Heart left ventricle (tissue), 16 donors: Measurements from ENCODE around the gene EPB41L2. TPM values are rescaled to one million over a fixed set of nuclear protein-coding genes. Genes with fewer than 3 reads are reported as not detected.

Source experiments
- ATAC-seq, 4 donors: fragments of 200-7000 bp; cut with Tn5 transposase; one replicate each; pipeline ENCODE4 v1.9.1; 2020 to 2022; ENCODE audit warnings: moderate library complexity in 4 of 4, mild to moderate bottlenecking in 3 of 4, moderate number of reproducible peaks in 1 of 4
- DNase-seq, 5 donors: peaks; one replicate each; pipeline ENCODE4 v3.0.0-alpha.2; 2020
- H3K27ac ChIP-seq, 12 donors: fragments of 200-600 bp; sonication (generic) in 4 of 12; one replicate each; pipeline versions ENCODE4 v1.5.0 to v1.8.0; 2016 to 2022; ENCODE audit warnings: mild to moderate bottlenecking in 2 of 12
- H3K27me3 ChIP-seq, 9 donors: fragments of 200-600 bp; sonication (generic) in 2 of 9; one replicate each; pipeline versions ENCODE4 v1.5.1 to v1.8.0; 2016 to 2022; ENCODE audit warnings: mild to moderate bottlenecking in 3 of 9
- H3K36me3 ChIP-seq, 9 donors: fragments of 200-600 bp; sonication (generic) in 2 of 9; one replicate each; pipeline versions ENCODE4 v1.5.0 to v1.8.0; 2018 to 2022; ENCODE audit warnings: mild to moderate bottlenecking in 2 of 9
- H3K4me1 ChIP-seq, 12 donors: fragments of 200-600 bp; sonication (generic) in 4 of 12; one replicate each; pipeline versions ENCODE4 v1.5.0 to v1.8.0; 2016 to 2022; ENCODE audit warnings: mild to moderate bottlenecking in 3 of 12
- H3K4me3 ChIP-seq, 12 donors: fragments of 200-600 bp; sonication (generic) in 4 of 12; one replicate each; pipeline versions ENCODE4 v1.5.0 to v1.8.0; 2017 to 2022; ENCODE audit warnings: mild to moderate bottlenecking in 9 of 12, moderate library complexity in 4 of 12
- H3K9me3 ChIP-seq, 12 donors: fragments of 200-600 bp; sonication (generic) in 4 of 12; one replicate each; pipeline versions ENCODE4 v1.5.0 to v1.8.0; 2016 to 2022; ENCODE audit warnings: mild to moderate bottlenecking in 1 of 12
- CTCF ChIP-seq, 12 donors: fragments of 200-600 bp; sonication (generic) in 4 of 12; IDR thresholded peaks; one replicate each; pipeline versions ENCODE4 v1.5.0 to v1.8.0; 2018 to 2022; ENCODE audit warnings: antibody characterized with exemption in 12 of 12, mild to moderate bottlenecking in 5 of 12
- POLR2A ChIP-seq, 2 donors: fragments of 450-650 bp; IDR thresholded peaks; one replicate each; pipeline ENCODE4 v1.6.1; 2017; ENCODE audit warnings: antibody characterized with exemption in 2 of 2, mild to moderate bottlenecking in 2 of 2, moderate library complexity in 2 of 2
- WGBS, 4 donors: extraction: QIAGEN DNeasy Blood & Tissue Kit in 2 of 4; methylation state at CpG; one replicate each; pipeline versions ENCODE4 v1.1.5 to v1.1.7; 2013 to 2018; 5-methylcytosine and 5-hydroxymethylcytosine counted together
- intact Hi-C, 10 donors: fragments of 100-400 bp; cut with DNase I; formaldehyde crosslinking; loops; one replicate each; pipeline versions ENCODE4 v1.11.1 to v1.14.2; 2022
- polyA plus RNA-seq, 2 donors: library from polyadenylated mRNA; stranded (reverse); fragments of 200-250 nt; gene quantifications; one replicate each; pipeline ENCODE4 v1.2.3, GENCODE V29; 2013
- total RNA-seq, 9 donors: library from RNA; depleted of rRNA in 2 of 9; stranded (reverse); fragments of >200 nt in 2 of 9; fragmentation: NEBNext Ultra II Directional in 3 of 9; extraction: Animal tissue kit (Norgen Biotek cat#: 25700) in 3 of 9; gene quantifications; one replicate each; pipeline versions ENCODE4 v1.1.0 to v1.2.4, GENCODE V29; 2016 to 2023
- donor health status: ischemic (EF 13 %, LVEDD 7.1; RV severe dilation, severe dysfunction).
- donor health status: healthy with polysubstance abuse.
- donor health status: DM: no; HTN: yes; CAD: no.
- donor health status: DM: no; HTN: no; CAD: no.
- donor health status: ischemic (EF 25% LVEDD 6.9; RV normal size, moderate dysfunction).
- donor health status: ischemic (EF 25% LVEDD 5.7; RV mildly dilated, moderate dysfunction).
- donor health status: healthy.
- donor health status: DM: yes; HTN: yes; CAD: no.
- donor health status: ischemic (EF 35%, LVEDD 5.7; RV mildly dilated, moderate dysfunction).
- donor health status: nonischemic (EF 11% LVEDD 7.7; RV severe dilation, severe dysfunction).
- donor health status: DM: yes; HTN: yes; CAD: no.
- donor health status: PGD.
- donor health status: ischemic (EF 29% LVEDD 5.4; RV normal size, mild dysfunction).
- donor health status: nonischemic (EF 23%, LVEDD 6.1; RV moderate dilation, normal function).

The EPB41L2 gene
- total and polyA plus RNA-seq, 11 donors: 21.3 to 115 (median 51.9) TPM

GRCh38 chr6:131060311-131060710 lies 2.7 kb downstream of the EPB41L2 start:
- Histone ChIP-seq H3K27ac (peak overlapping the region in 3 of 12 donors; percentile 3 to 12 (median 8)), H3K4me3 (peak overlapping the region in 4 of 12 donors; percentile 66 to 94 (median 92)), H3K4me1 (peaks cover 0 to 31% (median 11%) of the 10 kb centered on the region in 12 donors), H3K36me3 (no peaks in the 10 kb centered on the region), H3K27me3 (no peaks in the 10 kb centered on the region), H3K9me3 (peaks cover 0 to 19% (median 7%) of the 10 kb centered on the region in 12 donors)
- intact Hi-C loops: loop anchor here in 6 of 10 donors (5.0 to 10.0 kb wide), 9 partner anchors 33 to 173 kb away; no protein-coding TSS in a partner anchor
- TF ChIP-seq CTCF (IDR thresholded peaks at IDR 0.05) (no peak), POLR2A (IDR thresholded peaks at IDR 0.05) (no peak)
- ATAC-seq (no peak), DNase-seq (no peak)
- 71 to 80% (median 75%) methylated on average over 3 of the region's 3 CpGs for WGBS, 4 donors

- 73 to 89% (median 80%) methylated on average over 4 of the region's 4 CpGs for WGBS, 4 donors
- TF ChIP-seq CTCF (IDR thresholded peaks at IDR 0.05) (peak in 1 of 12 donors; percentile 16), POLR2A (IDR thresholded peaks at IDR 0.05) (no peak)
- peaks cover 2 to 28% (median 16%) of the 10 kb centered on the region in 12 donors for H3K9me3 ChIP-seq
- intact Hi-C loops: no loop called here
- ATAC-seq (no peak), DNase-seq (no peak)
- H3K4me3 ChIP-seq: no peak overlapping the region
- H3K4me1 ChIP-seq: peaks cover 0 to 31% (median 11%) of the 10 kb centered on the region in 12 donors
- H3K27ac ChIP-seq: peak overlapping the region in 1 of 12 donors; percentile 8
- H3K36me3 ChIP-seq: peaks cover 0 to 3% (median 0%) of the 10 kb centered on the region in 9 donors
- H3K27me3 ChIP-seq: no peaks in the 10 kb centered on the region
These were observed 3.6 kb downstream of the EPB41L2 start for GRCh38 chr6:131059486-131059885.

GRCh38 chr6:131058236-131058635 lies 4.8 kb downstream of the EPB41L2 start:
- H3K36me3 ChIP-seq: peaks cover 0 to 5% (median 0%) of the 10 kb centered on the region in 9 donors
- no peaks in the 10 kb centered on the region for H3K27me3 ChIP-seq
- H3K4me1 ChIP-seq: peaks cover 0 to 23% (median 3%) of the 10 kb centered on the region in 12 donors
- H3K27ac ChIP-seq: no peak overlapping the region
- no peak for ATAC-seq
- WGBS, 4 donors: 82 to 93% (median 86%) methylated on average over 1 of the region's 1 CpG
- intact Hi-C loops: no loop called here
- TF ChIP-seq POLR2A (IDR thresholded peaks at IDR 0.05): no peak
- H3K9me3 ChIP-seq: peaks cover 2 to 40% (median 26%) of the 10 kb centered on the region in 12 donors
- DNase-seq: no peak
- H3K4me3 ChIP-seq: no peak overlapping the region

GRCh38 chr6:131054392-131055250 lies 8.4 kb downstream of the EPB41L2 start:
- Histone ChIP-seq H3K4me3 (no peak overlapping the region), H3K27me3 (no peaks in the 10 kb centered on the region), H3K27ac (no peak overlapping the region), H3K36me3 (peaks cover 0 to 5% (median 0%) of the 10 kb centered on the region in 9 donors), H3K4me1 (peaks cover 0 to 7% (median 0%) of the 10 kb centered on the region in 12 donors), H3K9me3 (peaks cover 2 to 42% (median 26%) of the 10 kb centered on the region in 12 donors)
- WGBS, 4 donors: 94 to 98% (median 97%) methylated on average over 6 of the region's 6 CpGs
- no peak for TF ChIP-seq POLR2A (IDR thresholded peaks at IDR 0.05)
- no peak for TF ChIP-seq CTCF (IDR thresholded peaks at IDR 0.05)
- intact Hi-C loops: no loop called here
- DNase-seq (no peak), ATAC-seq (no peak)
